Thyroid gland (tissue), 4 donors: ENCODE measurements around the gene KLHL11. TPM values are rescaled to one million over a fixed set of nuclear protein-coding genes. Genes with fewer than 3 reads are reported as not detected.

Experiments used
- DNase-seq, 2 donors: peaks; one replicate each; pipeline ENCODE4 v3.0.0-alpha.2; 2019
- H3K27ac ChIP-seq, 3 donors: fragments of 200-600 bp; sonication (generic); 1 replicate in 2 of 3; 2 replicates in 1 of 3; pipeline ENCODE4 v1.5.1; 2016 to 2019; ENCODE audit warnings: mild to moderate bottlenecking in 1 of 3, moderate library complexity in 1 of 3
- H3K27me3 ChIP-seq: fragments of 200-600 bp; sonication (generic); one replicate; pipeline ENCODE4 v1.5.1; 2019
- H3K36me3 ChIP-seq, 2 donors: fragments of 200-600 bp; sonication (generic); one replicate each; pipeline ENCODE4 v1.5.1; 2016 to 2019
- H3K4me1 ChIP-seq, 2 donors: fragments of 200-600 bp; sonication (generic); one replicate each; pipeline ENCODE4 v1.5.1; 2017 to 2019
- H3K4me3 ChIP-seq, 3 donors: fragments of 200-600 bp; sonication (generic); replicated peaks in 1 of 3; 1 replicate in 2 of 3; 2 replicates in 1 of 3; pipeline ENCODE4 v1.5.1; 2016; ENCODE audit warnings: mild to moderate bottlenecking in 1 of 3
- H3K9me3 ChIP-seq: fragments of 200-600 bp; sonication (generic); one replicate; pipeline ENCODE4 v1.5.1; 2017
- POLR2A ChIP-seq, 2 donors: fragments of 450-650 bp; IDR thresholded peaks; one replicate each; pipeline ENCODE4 v1.6.1; 2017; ENCODE audit warnings: antibody characterized with exemption in 2 of 2, mild to moderate bottlenecking in 2 of 2, moderate library complexity in 1 of 2
- WGBS, 2 donors: methylation state at CpG; one replicate each; pipeline ENCODE4 v1.1.5; 2017; 5-methylcytosine and 5-hydroxymethylcytosine counted together
- intact Hi-C: fragments of 100-400 bp; cut with DNase I; formaldehyde crosslinking; loops from one replicate; pipeline ENCODE4 v1.15.1; 2023
- total RNA-seq, 4 donors: library from RNA; depleted of rRNA; stranded (reverse); fragments of >200 nt; gene quantifications; one replicate each; pipeline ENCODE4 v1.2.3, GENCODE V29; 2016
- TF ChIP-seq, protein P1 (sequence below), 6 experiments: fragments of 200-600 bp in 3 of 6; fragments of 450-650 bp in 3 of 6; sonication (generic) in 3 of 6; IDR thresholded peaks; one replicate each; pipeline ENCODE4 v1.5.1; 2016 to 2019; ENCODE audit warnings: antibody characterized with exemption in 6 of 6, mild to moderate bottlenecking in 2 of 6, inconsistent platforms in 1 of 6, moderate library complexity in 1 of 6

The KLHL11 gene
- total RNA-seq, 4 donors from 2014 or later: 46.0 to 60.7 (median 46.9) TPM

DNA sequence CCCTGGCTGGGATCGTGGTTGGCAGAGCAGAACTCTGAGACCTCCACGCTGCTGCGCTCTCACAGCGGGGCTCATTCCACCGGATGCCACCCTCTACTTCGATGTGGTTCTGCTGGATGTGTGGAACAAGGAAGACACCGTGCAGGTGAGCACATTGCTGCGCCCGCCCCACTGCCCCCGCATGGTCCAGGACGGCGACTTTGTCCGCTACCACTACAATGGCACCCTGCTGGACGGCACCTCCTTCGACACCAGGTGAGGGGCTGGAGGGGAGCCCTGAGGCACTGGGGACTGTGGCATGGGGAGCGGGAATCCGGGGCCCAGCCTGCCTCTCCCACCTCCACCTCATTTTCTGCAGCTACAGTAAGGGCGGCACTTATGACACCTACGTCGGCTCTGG is 47.2 kb downstream of the KLHL11 start:
- Histone ChIP-seq H3K36me3 (no peaks in the 10 kb centered on the region), H3K4me3 (no peak overlapping the region), H3K27me3 (no peaks in the 10 kb centered on the region), H3K4me1 (peaks cover 4 to 16% of the 10 kb centered on the region in 2 donors), H3K27ac (no peak overlapping the region), H3K9me3 (no peaks in the 10 kb centered on the region)
- no peak for DNase-seq
- intact Hi-C loops: no loop called here
- WGBS, 2 donors: 93 to 96% methylated on average over 16 to 20 of the region's 20 CpGs
- TF ChIP-seq POLR2A (IDR thresholded peaks at IDR 0.05): no peak
- TF ChIP-seq, protein P1, sequence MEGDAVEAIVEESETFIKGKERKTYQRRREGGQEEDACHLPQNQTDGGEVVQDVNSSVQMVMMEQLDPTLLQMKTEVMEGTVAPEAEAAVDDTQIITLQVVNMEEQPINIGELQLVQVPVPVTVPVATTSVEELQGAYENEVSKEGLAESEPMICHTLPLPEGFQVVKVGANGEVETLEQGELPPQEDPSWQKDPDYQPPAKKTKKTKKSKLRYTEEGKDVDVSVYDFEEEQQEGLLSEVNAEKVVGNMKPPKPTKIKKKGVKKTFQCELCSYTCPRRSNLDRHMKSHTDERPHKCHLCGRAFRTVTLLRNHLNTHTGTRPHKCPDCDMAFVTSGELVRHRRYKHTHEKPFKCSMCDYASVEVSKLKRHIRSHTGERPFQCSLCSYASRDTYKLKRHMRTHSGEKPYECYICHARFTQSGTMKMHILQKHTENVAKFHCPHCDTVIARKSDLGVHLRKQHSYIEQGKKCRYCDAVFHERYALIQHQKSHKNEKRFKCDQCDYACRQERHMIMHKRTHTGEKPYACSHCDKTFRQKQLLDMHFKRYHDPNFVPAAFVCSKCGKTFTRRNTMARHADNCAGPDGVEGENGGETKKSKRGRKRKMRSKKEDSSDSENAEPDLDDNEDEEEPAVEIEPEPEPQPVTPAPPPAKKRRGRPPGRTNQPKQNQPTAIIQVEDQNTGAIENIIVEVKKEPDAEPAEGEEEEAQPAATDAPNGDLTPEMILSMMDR (IDR thresholded peaks at IDR 0.05): no peak

DNA sequence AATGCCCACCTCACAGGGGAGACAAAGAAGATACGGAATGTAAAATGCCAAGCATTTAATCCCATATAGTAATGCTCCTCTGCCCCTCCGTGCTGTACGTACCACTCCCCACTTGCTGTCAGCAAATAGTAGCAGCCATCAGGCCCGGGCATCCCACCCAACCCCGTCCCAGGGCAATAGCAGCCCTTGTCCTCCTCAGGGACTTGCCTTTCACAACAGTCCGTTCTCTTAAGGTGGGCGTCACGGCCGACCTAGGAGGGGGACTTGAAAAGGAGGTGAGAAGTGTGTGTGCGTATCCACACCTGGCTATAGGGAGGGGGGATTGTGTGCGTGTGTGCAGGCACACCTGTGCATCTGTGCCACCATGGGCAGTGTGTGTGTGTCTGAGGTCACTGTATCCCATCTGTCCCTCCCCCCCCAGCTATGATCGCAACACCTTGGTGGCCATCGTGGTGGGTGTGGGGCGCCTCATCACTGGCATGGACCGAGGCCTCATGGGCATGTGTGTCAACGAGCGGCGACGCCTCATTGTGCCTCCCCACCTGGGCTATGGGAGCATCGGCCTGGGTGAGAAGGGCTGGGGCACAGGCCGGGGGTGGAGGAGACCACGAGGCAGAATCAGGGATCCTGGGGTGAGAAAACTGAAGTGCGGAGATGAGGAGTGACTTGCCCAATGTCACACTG is 48.4 kb downstream of the KLHL11 start:
- Histone ChIP-seq H3K4me3 (no peak overlapping the region), H3K36me3 (no peaks in the 10 kb centered on the region), H3K9me3 (no peaks in the 10 kb centered on the region), H3K27me3 (no peaks in the 10 kb centered on the region), H3K4me1 (peaks cover 6 to 20% of the 10 kb centered on the region in 2 donors), H3K27ac (no peak overlapping the region)
- no peak for DNase-seq
- TF ChIP-seq, protein P1 (IDR thresholded peaks at IDR 0.05): no peak
- TF ChIP-seq POLR2A (IDR thresholded peaks at IDR 0.05): no peak
- 94 to 95% methylated on average over 23 of the region's 23 CpGs for WGBS, 2 donors
- intact Hi-C loops: no loop called here

- H3K27me3 ChIP-seq: no peaks in the 10 kb centered on the region
- no peak for TF ChIP-seq POLR2A (IDR thresholded peaks at IDR 0.05)
- H3K27ac ChIP-seq: peak overlapping the region in 2 of 3 donors; percentile 25 to 40
- peak; percentile 83 to 85 for DNase-seq
- H3K36me3 ChIP-seq: no peaks in the 10 kb centered on the region
- H3K9me3 ChIP-seq: no peaks in the 10 kb centered on the region
- H3K4me1 ChIP-seq: peaks cover 18 to 37% of the 10 kb centered on the region in 2 donors
- 6 to 29% methylated on average over 1 of the region's 1 CpG for WGBS, 2 donors
- H3K4me3 ChIP-seq: no peak overlapping the region
- intact Hi-C loops: no loop called here
Observed at GRCh38 chr17:41814195-41814594, 51.0 kb downstream of the KLHL11 start.

- H3K4me3 ChIP-seq: no peak overlapping the region
- no peaks in the 10 kb centered on the region for H3K27me3 ChIP-seq
- H3K4me1 ChIP-seq: peaks cover 18 to 37% of the 10 kb centered on the region in 2 donors
- no peaks in the 10 kb centered on the region for H3K9me3 ChIP-seq
- no peak for DNase-seq
- TF ChIP-seq, protein P1 (IDR thresholded peaks at IDR 0.05): no peak
- no peak for TF ChIP-seq POLR2A (IDR thresholded peaks at IDR 0.05)
- 67 to 76% methylated on average over 9 of the region's 9 CpGs for WGBS, 2 donors
- no peaks in the 10 kb centered on the region for H3K36me3 ChIP-seq
- H3K27ac ChIP-seq: peak overlapping the region; percentile 25 to 80 (median 40)
- intact Hi-C loops: no loop called here
Observed at GRCh38 chr17:41813699-41814124, 51.5 kb downstream of the KLHL11 start.

DNA sequence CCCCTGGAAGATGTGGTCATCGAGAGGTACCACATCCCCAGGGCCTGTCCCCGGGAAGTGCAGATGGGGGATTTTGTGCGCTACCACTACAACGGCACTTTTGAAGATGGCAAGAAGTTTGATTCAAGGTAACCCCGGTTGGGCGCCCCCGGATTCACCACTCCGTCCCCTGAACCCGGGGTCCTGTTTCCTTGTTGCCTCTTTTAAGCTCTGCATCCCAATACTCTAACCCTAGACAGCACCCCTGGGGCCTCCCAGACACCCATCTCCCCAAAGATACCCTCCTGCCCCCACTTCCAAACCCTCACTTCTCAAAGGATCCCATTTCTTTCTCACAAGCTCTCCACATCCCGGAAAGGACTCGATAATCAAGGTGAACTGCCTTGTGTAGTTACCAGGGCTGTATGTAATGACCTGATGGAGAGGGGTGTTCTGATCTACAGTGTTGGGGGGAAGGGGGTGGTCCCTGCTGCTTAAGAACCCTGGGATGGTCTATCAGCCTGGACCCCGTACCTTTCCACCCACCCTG is 52.0 kb downstream of the KLHL11 start:
- intact Hi-C loops: no loop called here
- TF ChIP-seq, protein P1 (IDR thresholded peaks at IDR 0.05): no peak
- TF ChIP-seq POLR2A (IDR thresholded peaks at IDR 0.05): no peak
- no peaks in the 10 kb centered on the region for H3K36me3 ChIP-seq
- no peaks in the 10 kb centered on the region for H3K9me3 ChIP-seq
- H3K4me1 ChIP-seq: peaks cover 18 to 37% of the 10 kb centered on the region in 2 donors
- H3K27me3 ChIP-seq: no peaks in the 10 kb centered on the region
- 29 to 44% methylated on average over 10 to 11 of the region's 12 CpGs for WGBS, 2 donors
- H3K27ac ChIP-seq: peak overlapping the region; percentile 25 to 80 (median 40)
- DNase-seq: no peak
- peak overlapping the region in 2 of 3 donors; percentile 1 to 64 for H3K4me3 ChIP-seq
